RWPE2 (cell line): Measurements from ENCODE around the gene ERBB4.

Experiments
- ATAC-seq: fragments of 200-7000 bp; cut with Tn5 transposase; 3 replicates; pipeline ENCODE4 v1.9.1; 2021; ENCODE audit warnings: low read depth
- DNase-seq: peaks from one replicate; pipeline ENCODE4 v3.0.0-alpha.2; 2020; ENCODE audit warnings: low spot score
- H3K27ac ChIP-seq: fragments of 450-650 bp; 2 replicates; pipeline ENCODE4 v1.5.1; 2017; ENCODE audit warnings: mild to moderate bottlenecking; ENCODE audit not compliant: poor library complexity, severe bottlenecking
- H3K27me3 ChIP-seq: fragments of 250-450 bp; sonication (Bioruptor Pico); 2 replicates; pipeline ENCODE4 v1.5.1; 2021; ENCODE audit warnings: mild to moderate bottlenecking, moderate library complexity; ENCODE audit not compliant: insufficient read depth, poor library complexity, severe bottlenecking
- H3K36me3 ChIP-seq: fragments of 250-450 bp; sonication (Bioruptor Pico); 2 replicates; pipeline ENCODE4 v1.5.1; 2020; ENCODE audit warnings: low read depth, mild to moderate bottlenecking, moderate library complexity
- H3K4me1 ChIP-seq: fragments of 250-450 bp; sonication (Bioruptor Pico); 2 replicates; pipeline ENCODE4 v1.5.1; 2021; ENCODE audit warnings: mild to moderate bottlenecking, moderate library complexity; ENCODE audit not compliant: insufficient read depth, poor library complexity, severe bottlenecking
- H3K4me3 ChIP-seq: fragments of 250-450 bp; sonication (Bioruptor Pico); 2 replicates; pipeline ENCODE4 v1.5.1; 2021; ENCODE audit warnings: mild to moderate bottlenecking, moderate library complexity; ENCODE audit not compliant: severe bottlenecking
- H3K9me3 ChIP-seq: fragments of 250-450 bp; sonication (Bioruptor Pico); 2 replicates; pipeline ENCODE4 v1.5.1; 2021; ENCODE audit warnings: mild to moderate bottlenecking, moderate library complexity; ENCODE audit not compliant: severe bottlenecking
- CTCF ChIP-seq: fragments of 450-650 bp; IDR thresholded peaks from one replicate; pipeline ENCODE4 v1.5.1; 2017; ENCODE audit warnings: mild to moderate bottlenecking, moderate library complexity; ENCODE audit not compliant: poor library complexity, severe bottlenecking

Gene ERBB4

GRCh38 chr2:212337486-212338343 lies 200.9 kb downstream of the ERBB4 start:
- Histone ChIP-seq H3K36me3 (no peaks in the 10 kb centered on the region), H3K9me3 (no peaks in the 10 kb centered on the region), H3K27me3 (no peaks in the 10 kb centered on the region), H3K4me3 (no peak overlapping the region), H3K4me1 (no peaks in the 10 kb centered on the region), H3K27ac (no peak overlapping the region)
- no peak for TF ChIP-seq CTCF
- ATAC-seq = no peak
- no peak for DNase-seq

GRCh38 chr2:212337036-212337435 lies 201.6 kb downstream of the ERBB4 start:
- Histone ChIP-seq H3K4me3 (no peak overlapping the region), H3K27ac (no peak overlapping the region), H3K9me3 (no peaks in the 10 kb centered on the region), H3K27me3 (no peaks in the 10 kb centered on the region), H3K4me1 (no peaks in the 10 kb centered on the region), H3K36me3 (no peaks in the 10 kb centered on the region)
- TF ChIP-seq CTCF = no peak
- ATAC-seq (no peak), DNase-seq (no peak)

GRCh38 chr2:212330263-212330662 lies 208.3 kb downstream of the ERBB4 start:
- DNase-seq = no peak
- no peak for TF ChIP-seq CTCF
- Histone ChIP-seq H3K27me3 (no peaks in the 10 kb centered on the region), H3K4me1 (no peaks in the 10 kb centered on the region), H3K4me3 (no peak overlapping the region), H3K36me3 (no peaks in the 10 kb centered on the region), H3K9me3 (no peaks in the 10 kb centered on the region), H3K27ac (no peak overlapping the region)
- ATAC-seq = no peak

- Histone ChIP-seq H3K27me3 (no peaks in the 10 kb centered on the region), H3K27ac (no peak overlapping the region), H3K9me3 (no peaks in the 10 kb centered on the region), H3K36me3 (no peaks in the 10 kb centered on the region), H3K4me3 (no peak overlapping the region), H3K4me1 (no peaks in the 10 kb centered on the region)
- DNase-seq (no peak), ATAC-seq (no peak)
- no peak for TF ChIP-seq CTCF
These were observed 209.7 kb downstream of the ERBB4 start for GRCh38 chr2:212328712-212329496.
